NCI-H2227 (cell line): ENCODE measurements around the gene HAUS8.
"Not testable (repeated sequence)": the region's sequence is repeated elsewhere in the genome, so short reads cannot be mapped to it uniquely, and the experiment has no call there.

ENCODE experiments used
- DNase-seq: peaks from one replicate; lab custom pipeline; 2025; ENCODE audit not compliant: unreplicated experiment; lab: John Stamatoyannopoulos, UW

Gene HAUS8, protein sequence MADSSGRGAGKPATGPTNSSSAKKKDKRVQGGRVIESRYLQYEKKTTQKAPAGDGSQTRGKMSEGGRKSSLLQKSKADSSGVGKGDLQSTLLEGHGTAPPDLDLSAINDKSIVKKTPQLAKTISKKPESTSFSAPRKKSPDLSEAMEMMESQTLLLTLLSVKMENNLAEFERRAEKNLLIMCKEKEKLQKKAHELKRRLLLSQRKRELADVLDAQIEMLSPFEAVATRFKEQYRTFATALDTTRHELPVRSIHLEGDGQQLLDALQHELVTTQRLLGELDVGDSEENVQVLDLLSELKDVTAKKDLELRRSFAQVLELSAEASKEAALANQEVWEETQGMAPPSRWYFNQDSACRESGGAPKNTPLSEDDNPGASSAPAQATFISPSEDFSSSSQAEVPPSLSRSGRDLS

DNA sequence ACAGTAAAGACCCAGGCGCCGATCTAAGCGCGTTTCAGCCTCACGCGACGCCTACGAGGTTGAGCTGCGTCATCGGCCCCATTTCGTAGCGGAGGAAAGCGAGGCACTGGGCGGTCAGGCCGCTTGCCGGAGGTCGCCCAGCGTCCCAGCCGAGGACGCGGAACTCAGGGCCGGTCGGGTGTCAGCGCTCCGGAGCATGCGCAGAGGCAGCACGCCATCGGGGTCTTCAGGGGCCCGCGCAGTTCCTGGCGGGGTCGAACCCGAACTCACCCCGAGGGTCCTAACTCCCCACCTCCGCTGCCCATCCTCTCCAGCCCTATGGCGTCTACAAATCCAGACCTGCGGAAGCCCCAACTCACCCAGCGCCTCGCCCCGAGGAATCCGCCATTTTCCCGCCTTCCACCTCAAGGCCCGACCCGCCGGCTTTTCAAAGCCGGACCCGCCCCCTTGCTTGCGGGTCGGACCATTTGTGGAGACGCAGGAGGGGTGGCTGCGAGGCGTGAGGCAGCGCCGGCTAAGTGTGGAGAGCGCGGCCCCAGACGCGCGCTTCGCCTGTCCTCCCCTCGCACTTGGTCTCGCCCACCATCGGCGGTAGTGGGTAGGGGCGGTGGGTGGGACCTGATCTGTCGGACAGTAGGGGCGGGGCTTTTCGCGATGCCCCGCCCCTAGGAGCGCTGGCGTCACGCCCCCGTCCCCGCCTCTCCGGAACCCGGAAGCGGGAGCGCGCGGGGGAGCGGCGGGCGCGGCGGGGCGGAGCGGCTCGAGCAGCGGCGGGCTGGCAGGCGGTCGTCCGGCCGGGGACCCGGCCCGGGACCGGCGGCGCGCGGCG is at the start of gene HAUS8, which contains the start of gene MYO9B:
Gene HAUS8, minus strand, starts transcription at position 418 of the 829 bp plus-strand sequence. Its CDS starts 30 bp downstream, at position 388.
Gene MYO9B, plus strand, starts transcription at position 743 of the 829 bp plus-strand sequence. CDS start 25,941 bp downstream, outside the sequence.
- DNase-seq = peak; percentile 98

DNA sequence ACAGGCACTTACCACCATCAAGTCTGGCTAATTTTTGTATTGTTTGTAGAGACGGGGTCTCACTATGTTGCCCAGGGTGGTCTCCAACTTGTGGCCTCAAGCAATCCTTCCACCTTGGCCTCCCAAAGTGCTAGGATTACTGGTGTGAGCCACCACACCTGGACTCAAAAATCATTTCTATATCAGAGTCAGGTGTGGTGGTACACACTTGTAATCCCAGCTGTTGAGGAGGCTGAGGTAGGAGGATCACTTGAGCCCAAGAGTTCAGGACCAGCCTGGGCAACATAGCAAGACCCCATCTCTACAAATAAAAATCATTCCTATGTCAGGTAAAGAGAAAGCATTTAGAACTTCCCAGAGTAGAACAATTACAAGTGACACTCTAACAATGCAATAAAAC is 48.8 kb upstream of the HAUS8 start:
- DNase-seq = no peak

DNA sequence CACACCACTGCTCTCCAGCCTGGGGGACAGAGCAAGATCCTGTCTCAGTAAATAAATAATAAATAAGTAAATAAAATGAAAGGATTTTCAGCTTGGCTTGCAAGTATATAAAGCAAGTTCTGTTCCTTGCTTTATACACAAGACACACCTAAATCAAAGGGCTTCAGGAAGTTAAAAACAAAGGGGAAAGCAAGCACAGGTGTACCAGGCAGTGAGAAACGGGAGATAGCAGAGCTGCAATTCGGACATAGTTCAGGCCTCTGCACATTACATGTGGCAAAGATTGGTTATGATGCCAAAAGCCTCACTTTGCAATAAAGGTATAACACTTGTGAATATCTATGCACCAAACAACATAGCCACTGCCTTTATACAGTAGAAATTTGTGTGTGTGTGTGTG is 47.8 kb upstream of the HAUS8 start:
- no peak for DNase-seq

DNA sequence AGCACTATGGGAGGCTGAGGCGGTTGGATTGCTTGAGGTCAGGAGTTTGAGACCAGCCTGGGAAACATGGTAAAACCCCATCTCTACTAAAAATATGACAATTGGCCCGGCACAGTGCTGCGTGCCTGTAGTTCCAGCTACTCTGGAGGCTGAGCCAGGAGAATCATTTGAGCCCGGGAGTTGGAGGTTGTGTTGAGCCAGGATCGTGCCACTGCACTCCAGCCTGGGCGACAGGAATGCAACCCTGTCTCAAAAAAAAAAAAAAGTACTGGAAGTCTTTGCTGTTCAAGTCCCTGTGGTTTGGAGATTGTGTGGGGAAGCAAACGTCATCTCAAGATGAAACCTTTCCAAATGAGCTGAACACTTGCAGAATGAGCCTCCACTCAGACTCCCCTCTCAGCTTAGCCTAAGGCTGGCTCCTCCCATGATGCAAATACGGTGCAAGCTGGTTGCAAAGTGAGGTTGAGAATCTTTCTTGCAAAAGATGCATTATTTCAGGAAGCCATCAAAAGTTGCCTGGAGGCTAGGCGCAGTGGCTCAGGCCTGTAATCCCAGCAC is 46.6 kb upstream of the HAUS8 start:
- DNase-seq = no peak

DNA sequence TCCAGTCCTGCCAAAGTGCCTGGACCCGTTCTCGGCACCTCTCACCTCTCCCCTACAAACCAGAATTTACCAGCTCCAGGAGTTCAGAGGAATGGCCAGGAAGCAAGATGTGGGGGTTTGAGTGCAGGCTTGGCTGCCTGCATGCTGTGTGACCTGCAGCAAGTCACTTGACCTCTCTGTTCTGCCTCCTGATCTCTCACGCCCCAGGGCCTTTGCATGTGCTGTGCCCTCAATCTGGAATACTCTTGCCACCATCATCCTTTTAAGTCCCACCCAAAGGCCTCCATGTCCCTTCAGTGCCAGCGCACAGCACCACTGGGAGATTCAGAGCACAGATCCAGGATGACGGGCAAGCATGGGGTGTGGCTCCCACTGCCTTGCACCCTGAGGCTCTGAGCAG is 43.7 kb upstream of the HAUS8 start:
- no peak for DNase-seq

DNA sequence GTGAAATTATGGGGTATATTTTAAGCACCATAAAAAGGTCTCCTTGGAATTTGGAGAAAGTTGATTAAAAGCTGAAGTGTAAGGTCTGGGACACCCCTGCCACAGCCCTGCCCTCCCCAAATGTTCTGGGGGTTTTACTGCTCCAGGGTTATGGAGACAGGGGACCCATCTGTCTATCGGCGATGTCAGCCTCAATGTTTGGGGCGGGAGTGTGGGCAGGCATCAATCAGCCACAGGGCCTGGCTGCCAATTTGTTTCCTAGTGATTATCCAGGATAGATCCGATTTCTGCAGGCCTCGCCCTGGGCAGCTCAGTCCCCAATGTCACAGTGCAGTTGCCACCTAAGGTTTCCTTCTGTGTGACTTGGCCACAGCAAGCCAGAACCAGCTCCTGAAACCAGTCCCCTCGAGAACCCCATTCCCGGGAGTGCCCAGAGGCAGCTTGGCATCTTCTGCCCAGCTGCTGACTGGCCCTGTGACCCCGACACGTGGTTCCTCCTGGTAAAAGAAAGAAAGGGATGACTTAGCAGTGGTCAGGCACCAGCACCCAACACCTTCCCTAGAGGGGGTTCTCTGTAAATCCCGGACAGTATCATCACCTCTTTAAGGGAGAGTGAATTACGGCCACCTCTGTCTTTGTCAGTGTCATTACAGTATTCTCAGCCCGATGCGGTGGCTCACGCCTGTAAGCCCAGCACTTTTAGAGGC is 41.9 kb upstream of the HAUS8 start:
- no peak for DNase-seq

DNA sequence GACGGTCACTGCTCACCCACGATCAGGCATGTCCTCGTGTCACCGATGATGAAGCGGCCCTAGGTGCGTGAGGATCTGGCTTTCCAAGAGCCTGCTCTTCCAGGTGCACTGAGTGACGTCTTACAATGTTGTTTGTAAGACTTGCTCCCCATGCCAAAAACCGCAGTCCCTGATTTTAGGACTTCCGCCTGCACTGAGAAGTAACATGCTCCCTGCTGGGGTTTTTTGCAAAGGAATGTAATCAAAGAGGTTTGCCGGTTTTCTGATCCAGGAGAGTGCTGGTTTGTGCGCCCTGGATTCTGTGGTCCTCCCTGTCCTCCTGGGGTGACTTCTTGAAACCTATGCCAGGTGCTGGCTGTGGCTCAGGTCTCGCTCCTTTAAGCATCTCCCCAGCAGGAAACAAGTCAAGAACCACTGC is 39.2 kb upstream of the HAUS8 start:
- no peak for DNase-seq

DNA sequence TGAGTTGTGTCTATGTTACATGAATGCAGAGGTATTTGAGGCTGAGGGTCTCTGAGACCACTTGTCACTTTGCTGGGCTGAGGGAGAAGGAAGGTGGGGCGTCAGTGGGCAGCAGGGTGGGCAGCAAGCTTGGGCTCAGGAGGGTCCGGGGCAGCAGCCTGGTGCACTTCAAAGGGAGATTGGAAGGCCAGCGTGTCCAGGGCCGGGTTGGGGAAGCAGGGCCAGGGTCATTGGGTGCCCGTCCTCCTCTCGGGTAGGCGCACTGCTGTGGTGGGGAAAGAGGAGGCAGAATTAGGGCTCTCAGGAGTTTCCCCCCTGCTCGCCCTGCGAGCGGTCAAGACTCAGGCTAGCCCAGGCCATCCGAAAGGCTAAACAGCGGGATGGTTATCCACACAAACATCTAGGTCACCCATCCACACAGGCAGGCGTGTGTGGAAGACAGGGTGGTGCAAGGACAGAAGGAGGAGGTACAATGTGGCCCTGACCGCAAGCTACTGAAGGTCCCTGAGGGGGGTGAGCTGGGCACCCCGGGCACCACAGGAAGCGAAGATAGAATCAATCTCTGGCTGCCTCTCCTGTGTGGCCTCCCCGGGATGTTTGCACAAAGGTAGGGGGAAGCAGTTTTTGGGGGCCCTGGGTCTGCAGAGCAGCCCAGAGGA is 38.0 kb upstream of the HAUS8 start:
- DNase-seq = no peak

DNA sequence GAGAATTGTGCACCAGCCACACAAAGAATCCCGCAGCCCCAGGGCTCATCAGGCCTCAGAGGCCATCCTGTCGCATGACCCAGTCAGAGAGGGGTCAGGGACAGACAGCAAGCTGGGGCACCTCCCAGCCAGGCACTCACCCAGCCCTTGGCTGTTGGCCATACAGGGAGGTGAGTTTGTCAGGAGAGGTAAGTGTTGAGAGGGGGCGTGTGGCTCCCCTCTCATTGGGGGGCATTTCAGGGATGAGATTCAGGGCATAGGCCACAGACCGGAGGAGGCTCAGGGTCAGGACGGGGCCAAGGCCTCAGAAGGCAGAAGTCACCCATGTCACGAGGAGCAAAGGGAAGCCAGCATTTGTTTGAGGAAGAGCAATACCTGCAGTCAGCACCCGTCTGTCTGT is 37.4 kb upstream of the HAUS8 start:
- no peak for DNase-seq

DNA sequence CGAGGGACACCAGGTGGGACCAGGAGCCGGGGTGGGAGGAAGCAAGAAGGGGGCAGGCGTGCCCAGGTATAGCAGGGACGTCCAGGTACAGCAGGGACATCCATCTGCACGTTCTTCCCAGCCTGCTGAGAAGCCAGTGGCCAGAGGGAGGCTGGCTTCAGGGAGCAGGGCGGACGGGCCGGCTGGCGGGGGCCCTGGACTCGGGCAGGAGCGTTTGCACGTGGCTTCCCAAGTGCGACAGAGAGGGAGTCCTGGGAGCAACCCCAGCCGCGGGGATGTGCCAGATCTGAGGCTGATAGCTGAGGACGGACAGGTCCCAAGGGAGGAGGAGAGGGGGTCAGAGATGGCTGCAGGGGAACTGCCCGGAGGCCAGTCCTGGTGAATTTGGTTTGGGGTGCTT is 37.0 kb upstream of the HAUS8 start:
- DNase-seq = no peak

DNA sequence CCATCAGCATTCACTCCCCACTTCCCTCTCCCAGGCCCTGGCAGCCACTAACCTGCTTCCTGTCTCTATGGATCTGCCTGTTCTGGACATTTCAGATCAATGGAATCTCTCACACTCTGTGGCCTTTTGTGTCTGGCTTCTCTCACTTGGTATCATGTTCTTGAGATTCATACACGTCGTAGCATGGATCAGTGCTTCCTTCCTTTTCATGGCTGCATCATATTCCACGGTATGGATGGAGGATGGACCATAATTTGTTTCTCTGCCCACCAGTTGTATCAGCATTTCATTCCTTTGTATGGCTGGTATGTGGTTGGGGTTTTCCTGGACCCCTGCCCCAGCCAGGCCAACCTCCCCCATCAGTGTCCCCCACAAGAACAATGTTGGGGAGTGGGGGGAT is 36.5 kb upstream of the HAUS8 start:
- no peak for DNase-seq

DNA sequence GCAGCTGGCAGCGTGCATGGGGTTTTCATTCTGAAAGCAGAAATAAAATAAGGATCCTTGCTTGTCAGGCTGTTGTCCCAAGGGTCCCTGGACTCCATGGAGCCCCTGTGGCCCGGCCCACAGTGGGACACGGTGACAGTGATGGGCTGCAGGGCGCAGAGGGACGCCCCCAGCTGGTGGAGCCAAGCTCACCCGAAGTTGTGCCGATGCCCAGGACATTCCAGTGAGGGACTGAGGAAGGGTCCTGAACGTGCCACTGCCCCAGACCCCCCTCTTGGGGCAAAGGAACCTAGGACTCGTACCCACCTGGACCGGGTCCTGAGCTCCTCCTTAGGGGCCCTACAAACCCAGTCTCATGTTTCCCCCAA is 35.3 kb upstream of the HAUS8 start:
- DNase-seq = no peak

DNA sequence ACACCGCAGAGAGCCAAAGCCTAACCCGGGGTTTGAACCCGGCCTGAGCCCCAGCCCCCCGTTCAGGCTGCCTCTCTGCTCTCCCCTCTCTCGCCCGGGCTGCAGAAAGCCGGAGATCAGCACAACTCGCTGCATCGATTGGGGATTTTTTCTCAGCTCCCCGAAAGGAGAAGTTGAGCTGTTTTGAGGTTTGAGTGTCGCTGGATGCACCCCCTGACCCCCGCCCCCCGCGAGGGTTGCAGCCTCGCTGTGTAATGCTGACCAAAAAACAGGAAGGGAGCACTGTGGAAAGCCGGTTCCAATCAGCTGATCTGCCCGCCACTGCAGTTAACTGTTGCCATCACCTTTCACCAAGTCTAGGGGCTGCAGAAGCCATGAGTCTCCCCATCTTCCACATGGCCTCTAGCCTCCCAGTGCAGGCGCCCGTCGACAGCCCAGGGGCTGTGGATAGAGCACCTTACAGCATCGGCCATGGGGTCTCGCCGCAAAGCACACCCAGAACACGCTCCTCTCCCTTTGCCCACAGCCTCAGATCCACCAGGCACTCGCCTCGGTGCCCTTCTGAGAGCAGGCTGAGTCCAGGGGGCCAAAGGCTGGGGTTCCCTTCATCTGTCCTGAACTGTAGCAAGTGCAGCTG is 34.8 kb upstream of the HAUS8 start:
- DNase-seq = no peak

DNA sequence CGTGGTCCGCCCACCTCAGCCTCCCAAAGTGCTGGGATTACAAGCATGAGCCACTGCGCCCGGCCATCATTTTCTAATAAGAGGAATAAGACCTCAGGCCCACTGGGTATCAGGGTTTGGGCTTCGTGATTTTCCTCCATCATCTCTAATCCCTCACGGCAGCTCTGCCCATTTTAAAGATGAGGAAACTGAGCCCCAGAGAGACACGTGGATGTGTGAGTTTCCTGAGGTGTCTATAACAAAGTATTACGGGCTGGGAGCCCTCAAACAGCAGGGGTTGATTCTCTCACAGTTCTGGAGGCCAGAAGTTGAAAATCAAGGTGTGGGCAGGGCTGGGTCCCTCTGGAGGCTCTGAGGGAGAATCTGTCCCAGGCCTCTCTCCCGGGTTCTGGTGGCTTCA is 34.0 kb upstream of the HAUS8 start:
- DNase-seq = no peak

DNA sequence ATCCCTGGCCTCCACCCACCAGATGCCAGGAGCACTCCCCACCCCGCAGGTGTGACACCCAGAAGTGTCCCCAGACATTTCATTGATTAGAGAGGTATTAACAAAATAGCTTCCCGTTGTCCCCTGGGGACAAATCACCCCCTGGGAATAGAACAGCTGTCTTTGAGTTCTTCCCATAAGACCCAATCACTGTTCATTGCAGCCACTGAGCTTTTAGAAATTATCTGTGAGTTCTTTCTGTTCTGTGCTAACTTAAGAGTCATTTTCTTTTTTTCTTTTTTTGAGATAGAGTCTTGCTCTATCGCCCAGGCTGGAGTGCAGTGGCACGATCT is 33.2 kb upstream of the HAUS8 start:
- DNase-seq = no peak

DNA sequence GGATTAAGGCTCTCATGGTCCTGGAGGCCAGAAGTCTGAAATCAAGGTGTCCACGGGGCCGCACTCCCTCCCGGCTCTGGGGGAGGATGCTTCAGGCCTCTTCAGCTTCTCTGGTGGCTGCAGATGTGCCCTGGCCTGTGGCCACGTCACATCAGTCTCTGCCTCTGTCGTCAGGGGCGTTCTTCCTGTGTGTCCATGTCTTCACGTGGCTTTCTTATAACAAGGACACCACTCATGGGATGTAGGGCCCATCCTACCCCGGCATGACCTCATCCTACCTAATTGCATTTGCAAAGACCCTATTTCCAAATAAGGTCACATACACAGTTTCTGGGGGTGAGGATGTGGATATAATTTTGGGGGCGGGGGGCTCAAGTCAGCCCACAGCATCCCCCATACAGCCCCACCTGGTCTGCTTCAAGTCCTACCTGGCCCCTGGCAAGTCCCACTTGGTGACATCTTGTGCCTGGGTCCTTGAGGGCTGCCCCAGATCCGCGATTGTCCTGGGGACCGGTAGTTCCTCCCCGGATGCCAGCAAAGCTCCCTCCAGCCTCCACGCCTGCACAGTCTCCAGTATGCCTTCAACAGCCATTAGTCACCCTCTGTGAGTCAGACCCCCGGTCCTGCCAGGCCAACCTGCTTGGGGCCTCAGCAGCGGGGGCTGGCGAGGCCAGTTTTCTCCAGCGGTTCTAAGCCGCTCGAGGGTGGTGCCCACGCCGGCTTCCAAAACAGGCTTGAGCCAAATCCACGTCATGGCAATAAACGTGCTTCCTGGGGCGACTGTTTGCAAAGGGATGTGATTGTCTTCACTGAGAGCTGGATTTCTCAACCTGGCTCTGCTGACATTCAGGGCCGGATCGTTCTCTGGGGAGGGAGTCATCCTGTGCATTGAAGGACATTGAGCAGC is 32.5 kb upstream of the HAUS8 start:
- DNase-seq = no peak

DNA sequence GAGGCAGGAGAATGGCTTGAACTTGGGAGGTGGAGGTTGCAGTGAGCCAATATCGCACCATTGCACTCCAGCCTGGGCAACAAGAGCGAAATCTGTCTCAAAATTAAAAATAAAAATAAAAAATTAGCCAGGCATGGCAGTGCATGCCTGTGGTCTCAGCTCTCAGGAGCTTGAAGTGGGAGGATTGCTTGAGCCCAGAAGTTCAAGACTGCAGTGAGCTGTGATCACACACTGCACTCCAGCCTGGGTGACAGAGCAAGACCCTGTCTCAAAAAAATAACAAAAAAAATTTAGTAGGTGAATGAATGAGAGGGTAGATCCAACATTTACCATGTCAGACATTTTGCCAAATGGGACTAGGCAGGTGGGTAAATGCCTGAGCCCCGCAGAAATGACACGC is 31.7 kb upstream of the HAUS8 start:
- not testable (repeated sequence) for DNase-seq

DNA sequence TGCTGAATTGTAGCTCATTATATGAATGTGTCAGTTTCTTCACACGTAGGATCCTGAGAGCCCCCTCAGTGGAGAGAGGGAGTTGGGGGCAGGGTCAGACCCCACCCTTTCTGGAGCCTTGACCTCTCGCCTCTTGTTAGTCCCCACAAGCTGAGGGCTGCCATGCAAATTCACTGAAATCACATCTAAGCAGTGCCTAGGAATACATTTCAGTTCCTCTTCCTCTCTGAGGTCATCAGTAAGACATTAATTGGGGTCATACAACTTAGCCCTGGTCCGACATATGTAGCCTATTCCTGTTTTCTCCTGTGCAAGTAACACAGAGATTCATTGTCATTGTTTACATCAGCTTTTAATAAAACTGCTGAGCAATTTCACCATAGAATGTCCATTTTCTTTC is 30.3 kb upstream of the HAUS8 start:
- DNase-seq = no peak

DNA sequence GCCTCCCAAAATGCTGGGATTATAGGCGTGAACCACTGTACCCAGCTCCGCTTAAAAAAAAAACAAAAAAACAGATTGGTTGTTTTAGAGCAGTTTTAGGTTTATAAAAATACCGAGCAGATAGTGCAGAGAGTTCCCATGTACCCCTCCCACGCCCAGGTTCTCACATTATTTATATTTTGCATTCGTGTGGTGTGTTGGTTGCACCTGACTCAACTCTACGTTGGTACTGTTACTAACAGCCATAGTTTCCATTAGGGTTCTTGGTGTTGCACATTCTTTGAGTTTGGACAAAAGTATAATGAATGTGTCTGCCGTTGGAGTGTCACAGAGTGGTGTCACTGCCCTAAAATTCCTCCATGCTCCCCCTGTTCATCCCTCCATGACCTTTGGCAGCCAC is 29.4 kb upstream of the HAUS8 start:
- DNase-seq = no peak
